Measurements from ENCODE around the gene PPFIBP1. TPM values are rescaled to one million over a fixed set of nuclear protein-coding genes. Genes with fewer than 3 reads are reported as not detected.
A peak's percentile ranks its signal among the peaks of the same experiment; 100 is the strongest.

Gene PPFIBP1
- total and polyA plus RNA-seq, 2 of the 13 experiments (the other 11 are each of a cell fraction or from before 2014, with no cell fraction given) = 16.2 to 21.8 TPM

- TF ChIP-seq ZNF407 (CRISPR knock-in tag; IDR thresholded peaks at IDR 0.05; ENCODE audit: not compliant biosample characterization) = peak; percentile 83
- peak; percentile 94 for TF ChIP-seq ZNF691 (CRISPR knock-in tag; IDR thresholded peaks at IDR 0.05; ENCODE audit: borderline replicate concordance, low read depth)
- TF ChIP-seq THAP8 (CRISPR knock-in tag; IDR thresholded peaks at IDR 0.05; ENCODE audit: borderline replicate concordance) = no peak
- TF ChIP-seq CAMTA2 (CRISPR knock-in tag; IDR thresholded peaks at IDR 0.05; ENCODE audit: borderline replicate concordance) = peak; percentile 93; the same call in 1 of the 2 replicates
- TF ChIP-seq ZNF562 (CRISPR knock-in tag; IDR thresholded peaks at IDR 0.05; ENCODE audit: borderline replicate concordance) = no peak
- TF ChIP-seq HHEX (CRISPR knock-in tag; IDR thresholded peaks at IDR 0.05) = no peak
- TF ChIP-seq STAT5B (CRISPR knock-in tag; IDR thresholded peaks at IDR 0.05) = peak; percentile 57; the same call in 1 of the 2 replicates
- TF ChIP-seq MTA1 (CRISPR knock-in tag; IDR thresholded peaks at IDR 0.05; ENCODE audit: borderline replicate concordance) = peak; percentile 71; the same call in 1 of the 2 replicates
- peak; percentile 71; the same call in 1 of the 2 replicates for TF ChIP-seq NFRKB (IDR thresholded peaks at IDR 0.05)
- peak; percentile 60 for TF ChIP-seq FOXO1 (CRISPR knock-in tag; IDR thresholded peaks at IDR 0.05)
- 0 out of 2 replicates have a peak, but pooled peaks have one; percentile 5 for TF ChIP-seq SOX13 (IDR thresholded peaks at IDR 0.05)
- peak in 1 of 2 experiments; percentile 67; a peak in 2 of 4 replicates for TF ChIP-seq SOX13 (CRISPR knock-in tag; conservative IDR thresholded peaks at IDR 0.05 in 1 of 2, IDR thresholded peaks at IDR 0.05 in 1 of 2)
- TF ChIP-seq ZNF20 (CRISPR knock-in tag; IDR thresholded peaks at IDR 0.05) = 0 out of 2 replicates have a peak, but pooled peaks have one; percentile 74
- no peak for TF ChIP-seq MZF1 (CRISPR knock-in tag; IDR thresholded peaks at IDR 0.05; ENCODE audit: borderline replicate concordance)
- TF ChIP-seq RBAK (CRISPR knock-in tag; IDR thresholded peaks at IDR 0.05) = no peak
- TF ChIP-seq HMG20A (CRISPR knock-in tag; IDR thresholded peaks at IDR 0.05; ENCODE audit: borderline replicate concordance) = peak; percentile 51; the same call in 1 of the 2 replicates
- TF ChIP-seq KLF12 (CRISPR knock-in tag; IDR thresholded peaks at IDR 0.05; ENCODE audit: borderline replicate concordance) = peak; percentile 98
- TF ChIP-seq ZNF432 (CRISPR knock-in tag; IDR thresholded peaks at IDR 0.05; ENCODE audit: borderline replicate concordance) = no peak
Measured at GRCh38 chr12:27710592-27711316, 186.7 kb downstream of the PPFIBP1 start, which contains the start of gene MRPS35 (continued).
